ENCODE data around the gene FDPS.

DNA sequence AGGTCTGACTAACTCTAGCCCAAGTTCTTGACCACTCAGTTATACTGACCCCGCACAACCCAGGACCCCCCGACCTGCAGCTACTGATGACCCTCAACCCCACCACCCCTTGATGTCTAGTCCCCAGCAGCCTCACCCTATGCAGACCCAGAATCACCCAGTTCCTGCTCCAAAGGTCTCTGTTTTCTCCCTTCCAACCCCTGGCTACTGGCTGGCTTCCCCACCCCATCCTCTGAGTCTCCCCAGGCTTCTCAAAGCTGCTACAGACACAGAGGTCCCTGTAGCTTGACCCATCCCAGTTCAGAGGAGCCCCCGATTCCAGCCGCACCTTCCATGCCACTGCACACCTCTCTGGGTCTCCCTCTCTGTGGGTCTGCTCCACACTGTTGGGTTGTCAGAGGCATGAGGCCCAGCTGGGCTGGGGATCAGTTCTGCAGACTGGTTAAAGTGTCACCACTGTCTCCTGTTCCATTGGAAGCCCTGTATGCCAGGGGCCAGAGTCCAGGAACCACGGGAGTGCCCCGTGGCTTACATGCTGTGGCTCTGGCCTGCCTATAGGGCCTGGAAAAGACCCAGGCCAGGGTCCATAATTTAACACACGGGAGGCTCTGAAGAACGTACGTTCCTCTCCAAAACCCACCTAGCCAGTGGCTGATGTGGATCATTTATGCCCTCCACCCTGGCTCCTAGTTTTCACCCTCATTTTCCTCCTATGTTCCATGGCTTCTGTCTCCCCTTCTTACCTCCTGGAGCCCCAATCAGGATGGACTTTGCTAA is 7.9 kb upstream of the FDPS start:
- TF ChIP-seq, protein P1, sequence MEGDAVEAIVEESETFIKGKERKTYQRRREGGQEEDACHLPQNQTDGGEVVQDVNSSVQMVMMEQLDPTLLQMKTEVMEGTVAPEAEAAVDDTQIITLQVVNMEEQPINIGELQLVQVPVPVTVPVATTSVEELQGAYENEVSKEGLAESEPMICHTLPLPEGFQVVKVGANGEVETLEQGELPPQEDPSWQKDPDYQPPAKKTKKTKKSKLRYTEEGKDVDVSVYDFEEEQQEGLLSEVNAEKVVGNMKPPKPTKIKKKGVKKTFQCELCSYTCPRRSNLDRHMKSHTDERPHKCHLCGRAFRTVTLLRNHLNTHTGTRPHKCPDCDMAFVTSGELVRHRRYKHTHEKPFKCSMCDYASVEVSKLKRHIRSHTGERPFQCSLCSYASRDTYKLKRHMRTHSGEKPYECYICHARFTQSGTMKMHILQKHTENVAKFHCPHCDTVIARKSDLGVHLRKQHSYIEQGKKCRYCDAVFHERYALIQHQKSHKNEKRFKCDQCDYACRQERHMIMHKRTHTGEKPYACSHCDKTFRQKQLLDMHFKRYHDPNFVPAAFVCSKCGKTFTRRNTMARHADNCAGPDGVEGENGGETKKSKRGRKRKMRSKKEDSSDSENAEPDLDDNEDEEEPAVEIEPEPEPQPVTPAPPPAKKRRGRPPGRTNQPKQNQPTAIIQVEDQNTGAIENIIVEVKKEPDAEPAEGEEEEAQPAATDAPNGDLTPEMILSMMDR (IDR thresholded peaks at IDR 0.05; ENCODE audit: low read depth, low read length, poor library complexity, severe bottlenecking): no peak
- TF ChIP-seq EZH2phosphoT487 (IDR thresholded peaks at IDR 0.05; ENCODE audit: borderline replicate concordance, low read length): no peak
